HG02798 (cell line): ENCODE results near the gene NARF.

Experiments used
- ATAC-seq: cut with Tn5 transposase; IDR thresholded peaks from one replicate; pipeline ENCODE4 v1.9.1; 2021; ENCODE audit warnings: mild to moderate bottlenecking; ENCODE audit not compliant: unreplicated experiment, poor library complexity

Gene NARF

GRCh38 chr17:82433560-82434215 lies 24.9 kb upstream of the NARF start:
- ATAC-seq, result no peak

- no peak for ATAC-seq
Measured at GRCh38 chr17:82434216-82434565, 24.4 kb upstream of the NARF start.

DNA sequence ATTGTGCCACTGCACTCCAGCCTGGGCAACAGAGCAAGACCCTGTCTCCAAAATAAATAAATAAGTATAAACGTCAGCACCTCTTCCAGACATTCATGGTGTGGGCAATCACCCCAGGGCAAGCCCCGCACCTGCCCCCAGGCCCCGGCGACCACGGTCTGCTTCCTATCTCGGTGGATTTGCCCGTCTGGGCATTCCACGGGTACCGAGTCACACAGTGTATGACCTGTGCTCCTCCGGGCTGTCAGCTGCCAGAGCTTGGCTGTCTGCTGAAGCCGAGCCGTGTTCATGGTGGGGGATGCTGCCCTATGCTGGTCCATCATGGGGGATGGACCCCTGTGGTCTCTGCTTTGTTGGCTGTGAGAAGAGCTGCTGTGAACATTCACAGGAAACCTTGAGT lies 23.4 kb upstream of the NARF start:
- ATAC-seq, result no peak

DNA sequence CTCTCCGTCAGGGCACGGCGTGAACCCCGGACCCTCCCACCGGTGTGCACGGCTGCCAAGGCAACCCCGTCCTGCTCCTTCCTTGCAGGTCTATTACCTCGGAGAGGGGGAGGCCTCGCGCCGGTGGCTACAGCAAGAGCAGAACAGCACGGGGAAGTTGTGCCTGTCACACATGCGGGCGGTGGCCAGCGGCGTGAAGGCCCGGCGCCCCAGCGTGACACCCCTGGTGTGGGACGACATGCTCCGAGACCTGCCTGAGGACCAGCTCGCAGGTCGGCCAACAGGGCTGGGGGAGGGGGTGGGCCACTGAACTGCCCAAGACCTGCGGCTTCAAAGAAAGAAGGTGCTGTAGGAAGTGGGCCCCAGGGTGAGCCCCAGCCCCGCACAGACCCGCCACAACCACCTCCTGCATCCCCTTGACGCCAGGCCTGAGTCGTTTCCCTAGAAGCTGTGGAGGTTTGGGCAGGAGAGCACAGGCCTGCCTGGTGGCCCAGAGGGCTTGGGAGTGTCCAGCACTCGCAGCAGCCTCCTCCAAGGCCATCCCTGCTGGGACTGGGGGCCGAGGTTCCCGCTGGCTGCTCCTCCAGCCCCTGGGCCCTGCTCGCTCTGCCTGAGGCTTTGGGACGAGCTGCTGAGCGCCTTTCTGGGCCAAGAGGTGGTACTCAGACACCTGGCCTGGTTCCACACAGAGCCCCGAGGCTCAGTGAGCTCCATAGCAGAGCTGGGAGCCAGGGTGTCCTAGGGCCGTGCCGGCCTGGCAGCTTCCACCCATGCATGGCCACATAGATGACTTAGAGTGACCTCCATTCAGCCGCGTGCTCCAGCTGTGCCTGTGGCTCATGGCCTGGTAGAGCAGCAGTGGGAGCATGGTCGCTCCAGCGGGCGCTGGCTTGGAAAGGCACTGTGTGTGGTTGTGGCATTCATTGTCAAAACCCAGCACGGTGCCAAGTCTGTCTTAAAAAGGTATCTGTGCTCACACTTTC lies 22.6 kb upstream of the NARF start:
- no peak for ATAC-seq

GRCh38 chr17:82436601-82437324 lies 21.8 kb upstream of the NARF start:
- ATAC-seq, result no peak

DNA sequence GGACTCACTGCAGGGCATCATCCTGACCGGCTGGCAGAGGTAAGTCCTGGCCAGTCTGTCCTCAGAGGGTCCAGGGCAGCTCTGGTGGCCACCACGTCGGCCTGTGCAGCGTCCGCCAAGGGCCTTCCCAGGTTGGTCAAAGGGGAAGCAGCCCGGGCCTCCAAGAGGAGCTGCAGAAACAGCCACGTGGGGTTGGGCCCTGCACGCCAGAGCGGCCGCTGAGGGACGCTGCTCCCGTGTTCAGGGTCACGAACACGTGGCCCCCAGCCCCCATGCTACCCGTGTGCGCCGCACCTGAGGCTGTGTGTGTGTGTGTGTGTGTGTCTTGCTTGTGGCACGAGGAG lies 21.2 kb upstream of the NARF start:
- no peak for ATAC-seq

- ATAC-seq, result no peak
Measured at GRCh38 chr17:82438401-82439193, 19.9 kb upstream of the NARF start.

DNA sequence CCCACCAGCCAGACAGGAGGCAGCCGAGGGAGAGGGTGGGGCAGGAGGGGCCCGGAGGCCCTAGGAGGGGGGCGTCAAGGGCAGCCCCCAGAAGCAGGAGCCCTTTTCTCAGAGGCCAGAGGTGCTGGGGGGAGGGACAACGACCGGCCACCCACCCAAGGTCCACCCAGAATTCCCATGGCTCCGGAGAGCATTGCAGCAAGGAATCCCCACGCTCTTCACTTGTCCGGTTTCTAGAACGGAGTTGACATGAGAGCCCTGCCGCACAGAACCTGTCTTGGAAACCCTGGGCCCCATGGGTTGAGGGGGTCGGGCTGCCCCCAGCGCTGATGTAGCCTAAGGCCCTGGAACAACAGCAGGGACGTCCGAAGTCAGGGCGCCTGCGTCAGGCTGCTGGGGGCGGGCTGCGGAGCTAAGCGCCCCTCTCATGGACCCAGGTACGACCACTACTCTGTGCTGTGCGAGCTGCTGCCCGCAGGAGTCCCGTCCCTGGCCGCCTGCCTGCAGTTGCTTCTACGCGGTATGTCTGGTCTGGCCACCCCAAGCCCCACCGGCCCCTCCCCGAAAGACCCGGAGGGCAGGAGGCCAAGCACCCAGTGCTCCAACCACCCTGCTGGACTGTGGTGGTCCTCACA lies 19.2 kb upstream of the NARF start:
- no peak for ATAC-seq

GRCh38 chr17:82439829-82440365 lies 18.6 kb upstream of the NARF start:
- ATAC-seq, result no peak

- ATAC-seq, result no peak
Measured at GRCh38 chr17:82440469-82440981, 18.0 kb upstream of the NARF start.

DNA sequence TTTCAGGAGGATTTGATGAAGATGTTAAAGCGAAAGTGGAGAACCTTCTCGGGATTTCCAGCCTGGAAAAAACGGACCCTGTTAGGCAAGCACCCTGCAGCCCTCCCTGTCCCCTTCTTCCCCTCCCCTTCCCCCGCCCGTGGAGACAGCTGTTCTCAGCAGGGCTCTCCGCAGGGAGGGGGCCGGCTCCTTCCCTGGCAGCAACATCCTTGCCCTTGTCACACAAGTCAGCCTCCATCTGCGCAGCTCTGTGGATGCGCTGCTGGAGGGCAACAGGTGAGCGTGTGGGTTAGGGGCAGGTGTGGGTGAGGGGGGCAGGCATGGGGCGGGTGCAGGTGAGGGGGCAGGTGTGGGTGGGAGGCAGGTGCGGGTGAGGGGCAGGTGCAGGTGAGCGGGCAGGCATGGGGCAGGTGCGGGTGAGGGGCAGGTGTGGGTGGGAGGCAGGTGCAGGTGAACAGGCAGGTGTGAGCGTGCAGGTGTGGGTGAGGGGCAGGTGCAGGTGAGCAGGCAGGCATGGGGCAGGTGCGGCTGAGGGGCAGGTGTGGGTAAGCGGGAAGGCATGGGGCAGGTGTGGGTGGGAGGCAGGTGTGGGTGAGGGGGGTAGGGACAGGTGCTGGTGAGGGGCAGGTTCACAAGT lies 17.4 kb upstream of the NARF start:
- no peak for ATAC-seq

GRCh38 chr17:82441691-82442487 lies 16.7 kb upstream of the NARF start:
- ATAC-seq, result no peak

DNA sequence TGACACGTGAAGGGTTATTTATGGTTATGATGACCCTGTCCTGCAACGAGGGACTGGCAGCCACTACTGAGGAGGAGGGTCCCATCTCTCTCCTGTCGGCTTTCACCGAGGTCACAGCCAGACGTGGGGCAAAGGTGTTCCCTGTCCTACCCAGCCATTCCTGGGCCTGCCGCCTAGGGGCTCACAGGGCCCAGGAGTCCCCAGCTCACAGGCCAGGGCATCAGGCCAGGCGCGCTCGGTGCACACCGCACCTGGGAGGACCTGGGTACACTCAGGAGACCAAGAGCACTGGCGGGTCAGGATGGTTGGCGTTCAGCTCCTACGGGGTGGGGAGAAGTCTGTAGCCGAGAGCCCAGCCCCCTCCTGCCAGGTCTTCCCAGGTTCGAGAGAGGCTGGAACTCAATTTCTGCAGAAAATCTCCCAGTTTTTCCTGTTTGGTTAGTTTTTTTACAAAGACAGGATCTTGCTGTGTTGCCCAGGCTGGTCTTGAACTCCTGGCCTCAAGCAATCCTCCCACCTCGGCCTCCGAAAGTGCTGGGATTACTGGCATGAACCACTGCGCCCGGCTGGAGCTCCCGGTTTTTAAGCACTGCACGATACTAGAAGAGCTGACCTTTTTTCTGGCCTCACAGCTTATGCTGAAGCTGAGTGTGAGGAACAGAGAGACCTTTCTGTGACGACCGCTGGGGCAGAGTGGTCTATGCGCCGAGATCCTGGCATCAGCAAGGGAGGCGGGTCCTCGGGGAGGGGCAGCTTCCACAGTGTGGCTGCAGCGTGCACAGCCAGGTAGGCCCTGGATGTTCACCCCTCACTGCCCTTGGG lies 15.7 kb upstream of the NARF start:
- ATAC-seq, result no peak

GRCh38 chr17:82443465-82444283 lies 14.9 kb upstream of the NARF start:
- ATAC-seq, result no peak

GRCh38 chr17:82444284-82444893 lies 14.2 kb upstream of the NARF start:
- no peak for ATAC-seq

GRCh38 chr17:82444941-82445521 lies 13.5 kb upstream of the NARF start:
- no peak for ATAC-seq
